Sigmoid colon (tissue), 4 donors: ENCODE results near the gene TOMM34.

Experiments used
- EP300 ChIP-seq, 4 donors: sonication (generic); formaldehyde crosslinking; IDR thresholded peaks; one replicate each; pipeline ENCODE4 v1.6.1; 2017; ENCODE audit warnings: antibody characterized with exemption in 4 of 4
- POLR2A ChIP-seq, 2 donors: fragments of 450-650 bp; IDR thresholded peaks; one replicate each; pipeline ENCODE4 v1.6.1; 2016; ENCODE audit warnings: antibody characterized with exemption in 2 of 2, mild to moderate bottlenecking in 2 of 2, moderate library complexity in 2 of 2
- TF ChIP-seq, protein P1 (sequence below), 4 experiments: fragments of 450-650 bp in 3 of 4; fragments of 200-600 bp in 1 of 4; IDR thresholded peaks; one replicate each; pipeline ENCODE4 v1.5.1; 2016 to 2019; ENCODE audit warnings: antibody characterized with exemption in 4 of 4, mild to moderate bottlenecking in 3 of 4, moderate library complexity in 2 of 4

DNA sequence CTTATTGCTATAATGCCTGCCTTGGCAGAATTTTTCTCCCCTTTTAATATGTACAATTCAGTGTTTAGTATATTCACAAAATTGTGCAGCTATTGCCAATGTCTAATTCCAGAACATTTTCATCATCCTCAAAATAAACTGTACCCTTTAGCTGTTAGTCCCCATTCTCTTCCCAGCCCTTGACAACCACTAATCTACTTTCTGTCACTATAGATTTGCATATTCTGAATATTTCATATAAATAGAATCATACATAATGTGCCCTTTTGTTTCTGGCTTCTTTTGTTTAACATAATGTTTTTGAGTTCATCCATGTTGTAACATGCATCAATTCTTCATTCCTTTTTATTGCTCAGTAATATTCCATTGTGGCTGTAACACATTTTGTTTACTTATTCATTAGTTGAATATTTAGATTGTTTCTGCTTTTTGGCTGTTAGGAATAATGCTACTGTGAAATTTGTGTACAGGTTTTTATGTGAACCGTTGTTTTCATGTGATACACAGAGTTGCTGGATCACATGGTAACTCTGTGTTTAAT is 28.5 kb upstream of the TOMM34 start:
- TF ChIP-seq POLR2A (IDR thresholded peaks at IDR 0.05) (no peak), EP300 (IDR thresholded peaks at IDR 0.05) (no peak)
- TF ChIP-seq, protein P1, sequence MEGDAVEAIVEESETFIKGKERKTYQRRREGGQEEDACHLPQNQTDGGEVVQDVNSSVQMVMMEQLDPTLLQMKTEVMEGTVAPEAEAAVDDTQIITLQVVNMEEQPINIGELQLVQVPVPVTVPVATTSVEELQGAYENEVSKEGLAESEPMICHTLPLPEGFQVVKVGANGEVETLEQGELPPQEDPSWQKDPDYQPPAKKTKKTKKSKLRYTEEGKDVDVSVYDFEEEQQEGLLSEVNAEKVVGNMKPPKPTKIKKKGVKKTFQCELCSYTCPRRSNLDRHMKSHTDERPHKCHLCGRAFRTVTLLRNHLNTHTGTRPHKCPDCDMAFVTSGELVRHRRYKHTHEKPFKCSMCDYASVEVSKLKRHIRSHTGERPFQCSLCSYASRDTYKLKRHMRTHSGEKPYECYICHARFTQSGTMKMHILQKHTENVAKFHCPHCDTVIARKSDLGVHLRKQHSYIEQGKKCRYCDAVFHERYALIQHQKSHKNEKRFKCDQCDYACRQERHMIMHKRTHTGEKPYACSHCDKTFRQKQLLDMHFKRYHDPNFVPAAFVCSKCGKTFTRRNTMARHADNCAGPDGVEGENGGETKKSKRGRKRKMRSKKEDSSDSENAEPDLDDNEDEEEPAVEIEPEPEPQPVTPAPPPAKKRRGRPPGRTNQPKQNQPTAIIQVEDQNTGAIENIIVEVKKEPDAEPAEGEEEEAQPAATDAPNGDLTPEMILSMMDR (IDR thresholded peaks at IDR 0.05) = no peak
